RWPE2 (cell line): ENCODE data around the gene PODNL1.
"Not testable (repeated sequence)": the region's sequence is repeated elsewhere in the genome, so short reads cannot be mapped to it uniquely, and the experiment has no call there.

Source experiments
- ATAC-seq: fragments of 200-7000 bp; cut with Tn5 transposase; 3 replicates; pipeline ENCODE4 v1.9.1; 2021; ENCODE audit warnings: low read depth
- DNase-seq: peaks from one replicate; pipeline ENCODE4 v3.0.0-alpha.2; 2020; ENCODE audit warnings: low spot score
- H3K27ac ChIP-seq: fragments of 450-650 bp; 2 replicates; pipeline ENCODE4 v1.5.1; 2017; ENCODE audit warnings: mild to moderate bottlenecking; ENCODE audit not compliant: poor library complexity, severe bottlenecking
- H3K27me3 ChIP-seq: fragments of 250-450 bp; sonication (Bioruptor Pico); 2 replicates; pipeline ENCODE4 v1.5.1; 2021; ENCODE audit warnings: mild to moderate bottlenecking, moderate library complexity; ENCODE audit not compliant: insufficient read depth, poor library complexity, severe bottlenecking
- H3K36me3 ChIP-seq: fragments of 250-450 bp; sonication (Bioruptor Pico); 2 replicates; pipeline ENCODE4 v1.5.1; 2020; ENCODE audit warnings: low read depth, mild to moderate bottlenecking, moderate library complexity
- H3K4me1 ChIP-seq: fragments of 250-450 bp; sonication (Bioruptor Pico); 2 replicates; pipeline ENCODE4 v1.5.1; 2021; ENCODE audit warnings: mild to moderate bottlenecking, moderate library complexity; ENCODE audit not compliant: insufficient read depth, poor library complexity, severe bottlenecking
- H3K4me3 ChIP-seq: fragments of 250-450 bp; sonication (Bioruptor Pico); 2 replicates; pipeline ENCODE4 v1.5.1; 2021; ENCODE audit warnings: mild to moderate bottlenecking, moderate library complexity; ENCODE audit not compliant: severe bottlenecking
- H3K9me3 ChIP-seq: fragments of 250-450 bp; sonication (Bioruptor Pico); 2 replicates; pipeline ENCODE4 v1.5.1; 2021; ENCODE audit warnings: mild to moderate bottlenecking, moderate library complexity; ENCODE audit not compliant: severe bottlenecking
- CTCF ChIP-seq: fragments of 450-650 bp; IDR thresholded peaks from one replicate; pipeline ENCODE4 v1.5.1; 2017; ENCODE audit warnings: mild to moderate bottlenecking, moderate library complexity; ENCODE audit not compliant: poor library complexity, severe bottlenecking

The PODNL1 gene

GRCh38 chr19:13978351-13979243 lies 40.4 kb upstream of the PODNL1 start:
- no peaks in the 10 kb centered on the region for H3K27me3 ChIP-seq
- peaks cover 2% of the 10 kb centered on the region; the same call in 1 of the 2 replicates for H3K36me3 ChIP-seq
- peak; percentile 20; the same call in 1 of the 3 replicates for ATAC-seq
- no peaks in the 10 kb centered on the region for H3K9me3 ChIP-seq
- DNase-seq, result no peak
- peaks cover 7% of the 10 kb centered on the region for H3K4me1 ChIP-seq
- TF ChIP-seq CTCF, result no peak
- H3K4me3 ChIP-seq, result peak overlapping the region; percentile 3
- H3K27ac ChIP-seq, result no peak overlapping the region

- DNase-seq (no peak), ATAC-seq (no peak)
- Histone ChIP-seq H3K27ac (no peak overlapping the region), H3K4me1 (peaks cover 7% of the 10 kb centered on the region), H3K4me3 (no peak overlapping the region), H3K27me3 (no peaks in the 10 kb centered on the region), H3K9me3 (no peaks in the 10 kb centered on the region), H3K36me3 (peaks cover 9% of the 10 kb centered on the region; the same call in 1 of the 2 replicates)
- no peak for TF ChIP-seq CTCF
These were observed 39.6 kb upstream of the PODNL1 start for GRCh38 chr19:13977803-13978202.

GRCh38 chr19:13976446-13976845 lies 38.2 kb upstream of the PODNL1 start:
- Histone ChIP-seq H3K4me3 (no peak overlapping the region), H3K4me1 (peaks cover 7% of the 10 kb centered on the region), H3K27ac (no peak overlapping the region), H3K27me3 (no peaks in the 10 kb centered on the region), H3K9me3 (no peaks in the 10 kb centered on the region), H3K36me3 (peaks cover 12% of the 10 kb centered on the region; the same call in 1 of the 2 replicates)
- ATAC-seq (no peak), DNase-seq (no peak)
- no peak for TF ChIP-seq CTCF

GRCh38 chr19:13975870-13976269 lies 37.7 kb upstream of the PODNL1 start:
- H3K27me3 ChIP-seq, result no peaks in the 10 kb centered on the region
- no peak overlapping the region for H3K27ac ChIP-seq
- H3K4me3 ChIP-seq, result no peak overlapping the region
- H3K4me1 ChIP-seq, result peaks cover 7% of the 10 kb centered on the region
- no peak for ATAC-seq
- no peak for TF ChIP-seq CTCF
- H3K9me3 ChIP-seq, result no peaks in the 10 kb centered on the region
- DNase-seq, result no peak
- peaks cover 12% of the 10 kb centered on the region; the same call in 1 of the 2 replicates for H3K36me3 ChIP-seq

GRCh38 chr19:13974073-13974472 lies 35.9 kb upstream of the PODNL1 start:
- ATAC-seq, result peak; percentile 98
- Histone ChIP-seq H3K36me3 (peaks cover 15% of the 10 kb centered on the region; the same call in 1 of the 2 replicates), H3K27me3 (no peaks in the 10 kb centered on the region), H3K4me3 (no peak overlapping the region), H3K27ac (peak overlapping the region; percentile 7), H3K4me1 (peaks cover 7% of the 10 kb centered on the region), H3K9me3 (no peaks in the 10 kb centered on the region)
- DNase-seq, result peak; percentile 84
- no peak for TF ChIP-seq CTCF

- H3K9me3 ChIP-seq, H3K4me1 ChIP-seq, ATAC-seq, H3K27me3 ChIP-seq, H3K4me3 ChIP-seq, DNase-seq: not testable (repeated sequence)
- H3K36me3 ChIP-seq, result peaks cover 16% of the 10 kb centered on the region; the same call in 1 of the 2 replicates
- peak overlapping the region; percentile 7 for H3K27ac ChIP-seq
These were observed 35.3 kb upstream of the PODNL1 start for GRCh38 chr19:13973479-13973878.
